Keratinocyte (primary cell): ENCODE measurements around the gene PPP1R3C.

Experiments used
- EZH2 ChIP-seq: IDR thresholded peaks from one replicate; pipeline ENCODE4 v1.6.1; 2012; ENCODE audit warnings: inconsistent platforms, mild to moderate bottlenecking, low read length, moderate library complexity
- TF ChIP-seq, protein P1 (sequence below), 3 experiments: IDR thresholded peaks in 1 of 3; conservative IDR thresholded peaks in 1 of 3; optimal IDR thresholded peaks in 1 of 3; 2 replicates in 2 of 3; 3 replicates in 1 of 3; pipeline versions ENCODE3 to v1.5.1; 2011; ENCODE audit warnings: low read length in 3 of 3, mild to moderate bottlenecking in 3 of 3, moderate library complexity in 2 of 3, control low read depth in 1 of 3, inconsistent platforms in 1 of 3; ENCODE audit not compliant: insufficient read depth in 2 of 3; ENCODE audit errors: extremely low read depth in 1 of 3

DNA sequence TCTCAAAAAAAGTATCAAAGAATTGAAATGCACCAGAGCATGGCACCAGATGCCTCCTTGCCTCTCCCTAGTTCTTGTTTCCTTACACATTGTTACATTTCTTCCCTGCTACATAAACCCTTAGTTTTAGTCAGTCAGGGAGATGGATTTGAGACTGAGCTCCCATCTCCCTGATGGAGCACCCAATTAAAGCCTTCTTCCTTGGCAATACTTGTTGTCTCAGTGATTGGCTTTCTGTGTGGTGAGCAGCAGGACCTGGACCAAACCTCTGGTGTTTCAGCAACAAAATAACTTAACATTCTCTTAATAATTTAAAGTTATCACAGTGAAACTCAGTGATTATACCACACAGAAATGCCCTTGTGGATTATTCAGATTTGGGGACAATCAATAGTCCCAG lies 26.9 kb downstream of the PPP1R3C start:
- no peak for TF ChIP-seq EZH2
- TF ChIP-seq, protein P1, sequence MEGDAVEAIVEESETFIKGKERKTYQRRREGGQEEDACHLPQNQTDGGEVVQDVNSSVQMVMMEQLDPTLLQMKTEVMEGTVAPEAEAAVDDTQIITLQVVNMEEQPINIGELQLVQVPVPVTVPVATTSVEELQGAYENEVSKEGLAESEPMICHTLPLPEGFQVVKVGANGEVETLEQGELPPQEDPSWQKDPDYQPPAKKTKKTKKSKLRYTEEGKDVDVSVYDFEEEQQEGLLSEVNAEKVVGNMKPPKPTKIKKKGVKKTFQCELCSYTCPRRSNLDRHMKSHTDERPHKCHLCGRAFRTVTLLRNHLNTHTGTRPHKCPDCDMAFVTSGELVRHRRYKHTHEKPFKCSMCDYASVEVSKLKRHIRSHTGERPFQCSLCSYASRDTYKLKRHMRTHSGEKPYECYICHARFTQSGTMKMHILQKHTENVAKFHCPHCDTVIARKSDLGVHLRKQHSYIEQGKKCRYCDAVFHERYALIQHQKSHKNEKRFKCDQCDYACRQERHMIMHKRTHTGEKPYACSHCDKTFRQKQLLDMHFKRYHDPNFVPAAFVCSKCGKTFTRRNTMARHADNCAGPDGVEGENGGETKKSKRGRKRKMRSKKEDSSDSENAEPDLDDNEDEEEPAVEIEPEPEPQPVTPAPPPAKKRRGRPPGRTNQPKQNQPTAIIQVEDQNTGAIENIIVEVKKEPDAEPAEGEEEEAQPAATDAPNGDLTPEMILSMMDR (optimal IDR thresholded peaks at IDR 0.05 in 1 of 3, IDR thresholded peaks at IDR 0.05 in 1 of 3, conservative IDR thresholded peaks at IDR 0.05 in 1 of 3; ENCODE audit: extremely low read depth in 1 of 3, insufficient read depth in 2 of 3, low read length in 3 of 3) = no peak
